IPS DF 6.9 (cell line): ENCODE measurements around the gene GSTM5.
"Not testable (repeated sequence)": the region's sequence is repeated elsewhere in the genome, so short reads cannot be mapped to it uniquely, and the experiment has no call there.

ENCODE experiments used
- DNase-seq: peaks from one replicate; pipeline ENCODE4 v3.0.0-alpha.2; 2013; ENCODE audit warnings: low read depth, low spot score
- H3K27ac ChIP-seq: one replicate; pipeline ENCODE4 v1.5.1; 2013; ENCODE audit warnings: low read length, control low read depth
- H3K27me3 ChIP-seq: 2 replicates; pipeline ENCODE4 v1.6.1; 2013; ENCODE audit warnings: mild to moderate bottlenecking, low read length; ENCODE audit not compliant: control insufficient read depth, insufficient read depth
- H3K36me3 ChIP-seq: 2 replicates; pipeline ENCODE4 v1.6.1; 2013; ENCODE audit warnings: low read length; ENCODE audit not compliant: control insufficient read depth, insufficient read depth
- H3K4me1 ChIP-seq: 2 replicates; pipeline ENCODE4 v1.6.1; 2013; ENCODE audit warnings: low read length; ENCODE audit not compliant: control insufficient read depth, insufficient read depth
- H3K4me3 ChIP-seq: 2 replicates; pipeline ENCODE4 v1.5.1; 2013; ENCODE audit warnings: mild to moderate bottlenecking, low read length
- H3K9me3 ChIP-seq: 2 replicates; pipeline ENCODE4 v1.6.1; 2013; ENCODE audit warnings: low read length, inconsistent platforms; ENCODE audit not compliant: control insufficient read depth, insufficient read depth
- WGBS: extraction: QIAGEN DNeasy Blood & Tissue Kit; methylation state at CpG from one replicate; pipeline ENCODE4 v1.1.7; 2013; ENCODE audit warnings: mixed read lengths, missing lambda C conversion rate; ENCODE audit not compliant: insufficient read length, insufficient coverage; 5-methylcytosine and 5-hydroxymethylcytosine counted together

Gene GSTM5

GRCh38 chr1:109750241-109750882 lies 38.3 kb downstream of the GSTM5 start:
- no peak for DNase-seq
- Histone ChIP-seq H3K36me3 (no peaks in the 10 kb centered on the region), H3K27me3 (no peaks in the 10 kb centered on the region), H3K27ac (no peak overlapping the region), H3K4me3 (no peak overlapping the region), H3K4me1 (no peaks in the 10 kb centered on the region), H3K9me3 (no peaks in the 10 kb centered on the region)
- WGBS = no CpG with 5 or more reads among the region's 11 CpGs

DNA sequence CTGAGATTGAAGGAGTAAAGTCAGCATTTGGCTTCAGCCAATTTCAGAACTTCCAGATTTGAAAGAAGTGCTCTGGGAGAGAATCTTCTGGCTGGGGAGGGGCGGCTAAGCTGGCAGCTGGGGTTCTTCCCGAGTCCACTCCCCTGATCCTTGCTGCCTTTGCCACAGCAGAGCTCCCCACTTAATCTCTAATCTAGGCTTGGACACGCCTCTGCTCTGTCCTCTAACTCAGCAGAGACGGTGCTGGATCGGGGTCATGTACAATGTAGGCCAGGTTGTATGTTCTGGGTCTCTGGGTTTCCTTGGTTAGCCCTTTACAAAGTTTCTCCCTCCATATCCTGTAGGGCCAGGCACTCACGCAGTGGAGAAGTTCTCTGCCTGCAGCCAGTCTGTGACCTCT lies 38.9 kb downstream of the GSTM5 start:
- Histone ChIP-seq H3K4me3 (no peak overlapping the region), H3K27ac (no peak overlapping the region), H3K4me1 (no peaks in the 10 kb centered on the region), H3K9me3 (no peaks in the 10 kb centered on the region), H3K36me3 (no peaks in the 10 kb centered on the region), H3K27me3 (no peaks in the 10 kb centered on the region)
- no peak for DNase-seq
- WGBS = no CpG with 5 or more reads among the region's 6 CpGs

DNA sequence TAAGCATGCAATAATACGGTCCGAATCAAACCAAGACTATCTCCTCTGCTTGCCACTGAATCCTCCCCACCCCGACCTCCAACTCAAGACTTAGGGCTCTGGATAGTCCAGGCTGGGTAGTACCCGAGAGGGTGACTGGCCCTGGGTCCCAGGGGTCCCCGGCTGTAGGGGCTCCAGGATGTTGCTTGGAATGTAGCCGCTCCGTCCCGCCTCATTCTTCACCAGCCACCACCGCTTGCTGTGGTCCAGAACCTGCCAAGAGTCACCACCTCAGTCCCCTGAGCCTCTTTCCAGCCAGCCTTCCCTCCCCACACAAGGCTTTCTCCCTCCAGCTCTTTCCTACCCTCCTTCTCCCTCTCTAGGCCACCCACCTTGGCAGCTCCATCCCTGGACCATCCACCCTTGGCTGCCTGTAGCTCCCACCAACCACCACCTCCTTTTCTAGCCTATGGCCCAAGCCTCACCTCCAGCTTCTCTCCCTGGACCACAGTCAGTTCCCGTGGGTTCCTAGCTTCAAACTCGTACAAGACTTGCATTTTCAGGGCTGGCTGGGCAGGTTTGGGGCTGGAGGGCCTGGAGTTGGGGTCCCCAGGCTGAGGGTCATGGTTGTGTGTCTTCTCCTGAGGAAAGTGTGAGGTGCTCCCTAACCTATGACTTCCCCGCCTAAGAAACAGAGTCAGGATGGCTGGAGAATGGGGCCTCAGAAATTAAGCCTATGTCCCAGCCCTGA lies 39.6 kb downstream of the GSTM5 start:
- Histone ChIP-seq H3K27me3 (no peaks in the 10 kb centered on the region), H3K4me1 (no peaks in the 10 kb centered on the region), H3K36me3 (no peaks in the 10 kb centered on the region), H3K4me3 (no peak overlapping the region), H3K27ac (no peak overlapping the region), H3K9me3 (no peaks in the 10 kb centered on the region)
- DNase-seq = no peak
- no CpG with 5 or more reads among the region's 12 CpGs for WGBS

GRCh38 chr1:109754738-109755137 lies 42.7 kb downstream of the GSTM5 start:
- Histone ChIP-seq H3K36me3 (no peaks in the 10 kb centered on the region), H3K9me3 (no peaks in the 10 kb centered on the region), H3K4me3 (no peak overlapping the region), H3K27me3 (no peaks in the 10 kb centered on the region), H3K4me1 (no peaks in the 10 kb centered on the region), H3K27ac (no peak overlapping the region)
- no peak for DNase-seq
- no CpG with 5 or more reads among the region's 2 CpGs for WGBS

DNA sequence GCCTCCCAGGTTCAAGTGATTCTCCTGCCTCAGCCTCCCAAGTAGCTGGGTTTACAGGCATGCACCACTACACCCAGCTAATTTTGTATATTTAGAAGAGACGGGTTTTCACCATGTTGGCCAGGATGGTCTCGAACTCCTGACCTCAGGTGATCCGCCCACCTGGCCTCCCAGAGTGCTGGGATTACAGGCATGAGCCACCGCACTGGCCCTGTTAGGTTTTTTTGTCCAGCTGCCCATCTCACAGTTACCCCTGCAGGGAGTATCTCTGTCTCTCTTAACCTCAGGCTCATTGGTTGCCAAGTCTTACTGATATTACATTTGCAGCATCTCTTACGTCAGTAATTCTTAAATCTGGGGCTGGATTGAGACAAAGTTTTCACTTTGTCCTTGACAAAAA lies 44.3 kb downstream of the GSTM5 start:
- not testable (repeated sequence) for H3K36me3 ChIP-seq, H3K4me3 ChIP-seq, H3K9me3 ChIP-seq, H3K27me3 ChIP-seq, DNase-seq, H3K27ac ChIP-seq, H3K4me1 ChIP-seq
- WGBS = no CpG with 5 or more reads among the region's 5 CpGs

DNA sequence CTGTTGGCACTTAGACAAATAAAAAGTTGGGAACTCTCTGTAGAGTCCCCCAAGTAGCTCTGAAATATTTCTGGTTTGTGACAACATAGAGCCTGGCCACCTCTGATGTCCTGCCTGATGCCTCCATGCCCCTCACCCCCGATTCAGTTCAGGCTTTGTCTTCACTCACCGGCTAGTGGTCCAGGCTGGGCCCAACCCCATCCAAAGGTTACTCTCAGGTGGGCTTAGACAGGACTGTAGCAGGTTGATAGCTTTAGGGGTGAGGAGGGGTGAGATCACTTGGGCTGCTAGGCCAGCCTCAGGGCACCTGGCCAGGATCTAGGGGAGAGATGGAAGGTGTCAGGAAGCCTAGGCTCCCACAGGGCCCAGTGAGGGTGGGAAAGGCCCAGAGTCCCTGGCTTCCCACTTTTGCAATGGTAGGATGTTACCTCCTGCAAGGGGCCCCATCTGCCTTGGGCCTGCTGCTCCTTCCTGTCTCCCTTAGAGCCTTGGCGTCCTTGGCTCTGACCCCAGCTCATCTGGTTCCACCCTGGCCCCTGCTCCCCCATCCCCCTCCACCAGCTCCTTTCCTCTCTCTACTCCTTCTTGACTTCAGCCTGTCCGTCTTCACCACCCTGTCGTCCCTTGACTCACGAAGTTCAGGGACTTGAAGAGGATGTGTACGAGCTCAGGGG lies 44.9 kb downstream of the GSTM5 start:
- no peaks in the 10 kb centered on the region for H3K27me3 ChIP-seq
- WGBS = no CpG with 5 or more reads among the region's 7 CpGs
- H3K4me3 ChIP-seq = no peak overlapping the region
- H3K27ac ChIP-seq = no peak overlapping the region
- no peaks in the 10 kb centered on the region; the same call in 1 of the 2 replicates for H3K36me3 ChIP-seq
- H3K9me3 ChIP-seq = no peaks in the 10 kb centered on the region
- DNase-seq = no peak
- no peaks in the 10 kb centered on the region for H3K4me1 ChIP-seq

- Histone ChIP-seq H3K36me3 (no peaks in the 10 kb centered on the region; the same call in 1 of the 2 replicates), H3K27ac (no peak overlapping the region), H3K4me1 (no peaks in the 10 kb centered on the region), H3K27me3 (no peaks in the 10 kb centered on the region), H3K9me3 (no peaks in the 10 kb centered on the region), H3K4me3 (no peak overlapping the region)
- DNase-seq = no peak
- no CpG with 5 or more reads among the region's 13 CpGs for WGBS
Measured at GRCh38 chr1:109757936-109758786, 46.1 kb downstream of the GSTM5 start.

GRCh38 chr1:109759513-109760334 lies 47.7 kb downstream of the GSTM5 start:
- DNase-seq = no peak

DNA sequence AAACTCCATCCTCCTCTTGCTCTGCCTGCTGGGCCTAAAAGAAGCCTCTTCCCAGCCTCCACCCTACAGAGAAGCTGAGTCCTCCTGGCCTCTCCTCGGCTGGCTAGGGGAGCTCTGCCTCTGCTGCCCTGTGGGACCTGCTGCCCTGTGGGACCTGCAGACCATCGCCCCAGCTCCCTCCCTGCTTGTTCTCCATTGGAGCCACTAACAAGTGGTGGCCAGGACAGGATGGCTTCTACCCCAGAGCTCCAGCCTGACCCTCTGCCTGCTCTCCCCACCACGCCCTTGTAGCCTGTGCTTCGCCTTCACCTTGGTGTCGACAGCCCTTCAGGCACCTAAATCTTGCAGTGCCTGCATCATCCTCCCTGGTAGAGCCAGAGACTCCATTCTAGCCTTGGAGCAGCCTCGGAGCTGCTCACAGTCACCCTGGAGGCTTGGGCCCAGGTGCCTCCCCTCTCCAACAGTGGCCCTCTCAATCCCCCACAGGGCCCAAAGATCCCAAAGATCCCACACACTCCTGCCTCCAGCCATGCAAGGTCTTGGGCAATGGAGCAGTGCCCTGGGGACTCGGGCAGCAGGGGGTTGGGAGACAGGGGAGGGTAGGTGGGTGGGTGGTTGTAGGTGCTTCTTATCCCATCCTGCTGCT lies 48.7 kb downstream of the GSTM5 start:
- no CpG with 5 or more reads among the region's 7 CpGs for WGBS
- Histone ChIP-seq H3K4me1 (no peaks in the 10 kb centered on the region), H3K27me3 (no peaks in the 10 kb centered on the region), H3K4me3 (no peak overlapping the region), H3K36me3 (no peaks in the 10 kb centered on the region; the same call in 1 of the 2 replicates), H3K9me3 (no peaks in the 10 kb centered on the region), H3K27ac (no peak overlapping the region)
- no peak for DNase-seq

More at GRCh38 chr1:109759513-109760334, 47.7 kb downstream of the GSTM5 start:
- no peak overlapping the region for H3K4me3 ChIP-seq
- no CpG with 5 or more reads among the region's 11 CpGs for WGBS
- no peaks in the 10 kb centered on the region; the same call in 1 of the 2 replicates for H3K36me3 ChIP-seq
- H3K4me1 ChIP-seq = no peaks in the 10 kb centered on the region
- no peaks in the 10 kb centered on the region for H3K9me3 ChIP-seq
- H3K27me3 ChIP-seq = no peaks in the 10 kb centered on the region
- H3K27ac ChIP-seq = no peak overlapping the region
